Keratinocyte (primary cell): Measurements from ENCODE around the gene AZU1. TPM values are rescaled to one million over a fixed set of nuclear protein-coding genes. Genes with fewer than 3 reads are reported as not detected.

ENCODE experiments used
- DNase-seq: peaks from one replicate; pipeline ENCODE4 v3.0.0-alpha.2; 2011; ENCODE audit warnings: low read depth, missing footprints, low spot score
- FAIRE-seq: peaks from 2 replicates; lab custom pipeline; 2011; peaks lifted over from hg19 to GRCh38; lab: Jason Lieb, UNC
- H2AFZ ChIP-seq: 2 replicates; pipeline ENCODE4 v1.6.0; 2012; ENCODE audit warnings: low read length, control low read depth, inconsistent platforms; ENCODE audit not compliant: control insufficient read depth
- H3K27ac ChIP-seq: 2 replicates; pipeline ENCODE4 v1.5.1; 2011; ENCODE audit warnings: low read length; ENCODE audit not compliant: control insufficient read depth, insufficient read depth
- H3K27me3 ChIP-seq: 3 replicates; pipeline ENCODE4 v1.6.0; 2011; ENCODE audit warnings: low read length; ENCODE audit not compliant: control insufficient read depth, insufficient read depth; ENCODE audit errors: extremely low read depth
- H3K36me3 ChIP-seq, 2 experiments: 2 replicates in 1 of 2; 3 replicates in 1 of 2; pipeline ENCODE4 v1.5.1; 2011; ENCODE audit warnings: low read length in 2 of 2, mild to moderate bottlenecking in 1 of 2; ENCODE audit not compliant: control insufficient read depth in 2 of 2, insufficient read depth in 2 of 2; ENCODE audit errors: extremely low read depth in 1 of 2
- H3K4me1 ChIP-seq: 3 replicates; pipeline ENCODE4 v1.5.1; 2011; ENCODE audit warnings: low read length; ENCODE audit not compliant: control insufficient read depth, insufficient read depth; ENCODE audit errors: extremely low read depth
- H3K4me2 ChIP-seq: 3 replicates; pipeline ENCODE4 v1.6.0; 2011; ENCODE audit warnings: low read depth, low read length; ENCODE audit not compliant: control insufficient read depth, insufficient read depth; ENCODE audit errors: extremely low read depth
- H3K4me3 ChIP-seq, 3 experiments: fragments of 200-600 bp in 1 of 3; sonication (generic) in 1 of 3; 2 replicates in 2 of 3; 3 replicates in 1 of 3; pipeline ENCODE4 v1.5.1; 2011 to 2016; ENCODE audit warnings: low read length in 3 of 3, mild to moderate bottlenecking in 3 of 3, control low read depth in 2 of 3, inconsistent platforms in 1 of 3, low read depth in 1 of 3, mixed read lengths in 1 of 3, mixed run types in 1 of 3, moderate library complexity in 1 of 3; ENCODE audit not compliant: control insufficient read depth in 2 of 3, insufficient read depth in 2 of 3; ENCODE audit errors: extremely low read depth in 1 of 3
- H3K79me2 ChIP-seq: 2 replicates; pipeline ENCODE4 v1.6.0; 2012; ENCODE audit warnings: low read length; ENCODE audit not compliant: control insufficient read depth, insufficient read depth
- H3K9ac ChIP-seq: 3 replicates; pipeline ENCODE4 v1.6.0; 2011; ENCODE audit warnings: low read length; ENCODE audit not compliant: control insufficient read depth, insufficient read depth; ENCODE audit errors: extremely low read depth
- H3K9me1 ChIP-seq: 3 replicates; pipeline ENCODE4 v1.6.0; 2011; ENCODE audit warnings: low read length; ENCODE audit not compliant: control insufficient read depth, insufficient read depth; ENCODE audit errors: extremely low read depth
- H3K9me3 ChIP-seq: 2 replicates; pipeline ENCODE4 v1.5.1; 2012; ENCODE audit warnings: low read depth, low read length; ENCODE audit not compliant: control insufficient read depth
- H4K20me1 ChIP-seq: 3 replicates; pipeline ENCODE4 v1.6.0; 2011; ENCODE audit warnings: low read length; ENCODE audit not compliant: control insufficient read depth, insufficient read depth; ENCODE audit errors: extremely low read depth
- CTCF ChIP-seq, 3 experiments: IDR thresholded peaks in 1 of 3; conservative IDR thresholded peaks in 1 of 3; optimal IDR thresholded peaks in 1 of 3; 2 replicates in 2 of 3; 3 replicates in 1 of 3; pipeline versions ENCODE3 to v1.5.1; 2011; ENCODE audit warnings: low read length in 3 of 3, mild to moderate bottlenecking in 3 of 3, moderate library complexity in 2 of 3, control low read depth in 1 of 3, inconsistent platforms in 1 of 3; ENCODE audit not compliant: insufficient read depth in 2 of 3; ENCODE audit errors: extremely low read depth in 1 of 3
- EZH2 ChIP-seq: IDR thresholded peaks from one replicate; pipeline ENCODE4 v1.6.1; 2012; ENCODE audit warnings: inconsistent platforms, mild to moderate bottlenecking, low read length, moderate library complexity
- dilution Hi-C: fragments of 300-500 bp; cut with MboI; formaldehyde crosslinking; loops from one replicate; pipeline ENCODE4 v1.7.0; 2020; ENCODE audit warnings: low sequenced_read_pairs; ENCODE audit not compliant: extremely low pct_ligation_motif_present
- polyA plus RNA-seq, 5 experiments: library from polyadenylated mRNA; depleted of rRNA in 3 of 5; stranded (reverse) in 3 of 5; stranded (forward) in 1 of 5; unstranded in 1 of 5; fragments of >200 nt; gene quantifications; 1 replicate in 1 of 5; 2 replicates in 3 of 5; 3 replicates in 1 of 5; pipeline versions ENCODE4 v1.2.1 to v1.2.3, GENCODE V29; 2011 to 2012; ENCODE audit warnings: missing spikeins in 2 of 5, low read depth in 1 of 5, low replicate concordance in 1 of 5

AZU1 gene
- polyA plus RNA-seq, 1 donor (not counting 4 experiments of a cell fraction or from before 2014, with no cell fraction given): not detected

DNA sequence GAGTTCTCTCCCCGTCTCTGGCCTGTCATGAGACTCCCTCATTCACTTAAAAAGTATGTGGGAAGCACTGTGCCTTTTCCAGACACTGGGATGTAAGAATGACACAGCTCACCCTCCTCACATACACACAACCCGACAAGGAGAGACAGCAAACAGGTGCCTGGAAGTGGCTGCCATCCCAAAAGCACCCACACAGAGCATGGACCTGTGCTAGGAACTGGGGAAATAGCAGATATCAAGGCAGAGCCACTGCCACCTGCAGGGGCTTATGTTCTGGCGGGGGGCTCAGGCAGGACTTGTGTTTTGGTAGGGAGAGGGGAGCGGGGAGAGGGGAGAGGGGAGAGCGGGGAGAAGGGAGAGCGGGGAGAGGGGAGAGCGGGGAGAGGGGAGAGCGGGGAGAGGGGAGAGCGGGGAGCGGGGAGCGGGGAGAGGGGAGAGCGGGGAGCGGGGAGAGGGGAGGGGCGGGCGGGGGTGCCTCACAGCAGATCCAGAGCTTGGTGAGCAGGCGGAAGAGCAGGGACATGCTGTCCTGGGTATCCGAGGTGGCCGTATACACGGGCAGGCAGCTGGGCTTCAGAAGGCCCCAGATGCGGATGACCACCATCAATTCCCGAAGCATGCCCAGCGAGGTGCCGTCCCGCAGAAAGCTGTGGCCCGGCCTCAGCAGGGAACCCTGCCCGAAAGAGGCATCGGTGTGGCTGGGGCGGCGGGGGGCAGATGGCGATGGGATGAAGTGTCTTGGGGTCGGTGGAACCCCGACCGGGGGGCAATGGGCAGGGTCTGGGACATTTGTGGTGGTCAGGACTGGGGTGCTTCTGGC lies 44.0 kb downstream of the AZU1 start:
- FAIRE-seq (no peak), DNase-seq (no peak)
- Histone ChIP-seq H3K4me3 (no peak overlapping the region), H2AFZ (no peak overlapping the region), H3K27me3 (no peaks in the 10 kb centered on the region), H3K9me1 (no peaks in the 10 kb centered on the region), H3K4me1 (peaks cover 25% of the 10 kb centered on the region), H4K20me1 (no peaks in the 10 kb centered on the region), H3K9me3 (no peaks in the 10 kb centered on the region), H3K27ac (peak overlapping the region; percentile 66), H3K4me2 (peak overlapping the region; percentile 54), H3K36me3 (peaks cover 18 to 28% of the 10 kb centered on the region in 2 experiments), H3K9ac (peak overlapping the region; percentile 34), H3K79me2 (no peaks in the 10 kb centered on the region)
- dilution Hi-C loops: no loop called here
- no peak for TF ChIP-seq CTCF (optimal IDR thresholded peaks at IDR 0.05 in 1 of 3, IDR thresholded peaks at IDR 0.05 in 1 of 3, conservative IDR thresholded peaks at IDR 0.05 in 1 of 3; ENCODE audit: extremely low read depth in 1 of 3, insufficient read depth in 2 of 3, low read length in 3 of 3)
- TF ChIP-seq EZH2: no peak

DNA sequence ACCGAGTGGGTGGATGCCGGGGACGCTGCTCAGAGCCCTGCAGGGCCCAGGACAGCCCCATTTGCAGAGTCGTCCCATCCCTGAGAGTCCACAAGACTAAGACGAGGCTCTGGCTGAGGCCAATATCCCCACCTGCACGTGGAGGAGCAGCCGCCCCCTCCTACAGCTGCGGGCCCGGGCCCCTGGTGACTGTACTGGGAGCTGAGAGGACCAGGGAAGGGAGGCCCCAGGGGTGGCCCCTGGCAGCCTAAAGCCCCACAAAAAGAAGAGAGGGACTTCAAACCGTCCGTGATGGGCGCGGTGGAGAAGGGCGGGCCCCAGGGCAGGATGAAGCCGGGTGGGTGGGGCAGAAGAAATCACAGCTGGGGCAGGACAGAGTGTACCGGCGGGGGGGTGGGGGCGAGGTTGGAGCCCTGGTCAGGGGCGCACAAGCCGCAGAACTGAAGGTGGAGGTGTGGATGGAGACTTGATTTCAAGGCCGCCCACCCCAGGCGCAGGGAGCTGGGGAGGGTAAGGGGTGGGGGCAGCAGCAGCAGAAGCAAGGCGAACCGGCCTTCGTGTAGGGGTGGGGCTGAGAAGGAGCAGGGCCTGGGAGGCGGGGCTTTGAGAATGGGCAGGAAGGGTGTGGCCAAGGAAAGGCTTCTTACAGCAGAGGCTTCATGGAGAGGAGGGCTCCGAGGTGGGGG lies 44.8 kb downstream of the AZU1 start:
- no peaks in the 10 kb centered on the region for H4K20me1 ChIP-seq
- TF ChIP-seq EZH2: no peak
- TF ChIP-seq CTCF (optimal IDR thresholded peaks at IDR 0.05 in 1 of 3, IDR thresholded peaks at IDR 0.05 in 1 of 3, conservative IDR thresholded peaks at IDR 0.05 in 1 of 3; ENCODE audit: extremely low read depth in 1 of 3, insufficient read depth in 2 of 3, low read length in 3 of 3): no peak
- H2AFZ ChIP-seq: no peak overlapping the region
- H3K4me3 ChIP-seq: peak overlapping the region in 1 of 3 experiments; percentile 18
- H3K79me2 ChIP-seq: no peaks in the 10 kb centered on the region
- peak; percentile 69 for DNase-seq
- FAIRE-seq: no peak
- peaks cover 25% of the 10 kb centered on the region for H3K4me1 ChIP-seq
- H3K27ac ChIP-seq: peak overlapping the region; percentile 66
- H3K4me2 ChIP-seq: peak overlapping the region; percentile 54
- peaks cover 18 to 32% of the 10 kb centered on the region in 2 experiments for H3K36me3 ChIP-seq
- H3K27me3 ChIP-seq: no peaks in the 10 kb centered on the region
- no peaks in the 10 kb centered on the region for H3K9me3 ChIP-seq
- H3K9me1 ChIP-seq: no peaks in the 10 kb centered on the region
- H3K9ac ChIP-seq: peak overlapping the region; percentile 34
- dilution Hi-C loops: no loop called here
